K562 (cell line): Measurements from ENCODE around the gene SLC35B4. TPM values are rescaled to one million over a fixed set of nuclear protein-coding genes. Genes with fewer than 3 reads are reported as not detected.

Experiments
- ATAC-seq: fragments of 200-7000 bp; cut with Tn5 transposase; 3 replicates; pipeline ENCODE4 v1.9.1; 2020; ENCODE audit warnings: moderate library complexity
- BruUV-seq: library from RNA; stranded (reverse); fragments of 400-500 nt; replicated peaks from 2 replicates; lab custom pipeline; 2021; lab: Mats Ljungman, UMichigan
- CTCF ChIA-PET: fragments of 300-600 bp; formaldehyde crosslinking; extraction: SDS; loops from one replicate; lab custom pipeline; 2021; ENCODE audit warnings: low intra/inter-chr PET ratio; lab: Yijun Ruan, JAX
- POLR2A ChIA-PET: fragments of 300-600, 350-650 bp; sonication (Branson Sonifier 250); formaldehyde crosslinking; extraction: SDS; loops from one replicate; lab custom pipeline; 2021; ENCODE audit warnings: antibody characterized with exemption, inconsistent platforms; lab: Yijun Ruan, JAX
- DNase-seq, 4 experiments: peaks; one replicate each; pipeline versions ENCODE4 v3.0.0 to v3.0.0-alpha.2; 2011 to 2018; ENCODE audit warnings: low spot score in 3 of 4, mixed read lengths in 3 of 4; ENCODE audit errors: extremely low read depth in 1 of 4
- FAIRE-seq: peaks from 2 replicates; lab custom pipeline; 2011; peaks lifted over from hg19 to GRCh38; lab: Jason Lieb, UNC
- H2AFZ ChIP-seq: 2 replicates; pipeline ENCODE4 v1.6.0; 2011; ENCODE audit warnings: low read depth, low read length, control low read depth, inconsistent platforms
- H3K27ac ChIP-seq: fragments of 200-600 bp; 3 replicates; pipeline ENCODE4 v1.8.0; 2011; ENCODE audit warnings: low read depth, mild to moderate bottlenecking, control low read depth, inconsistent platforms, low read length, moderate library complexity, mixed read lengths; ENCODE audit errors: extremely low read depth
- H3K27me3 ChIP-seq, 2 experiments: fragments of 300-600 bp in 1 of 2; 2 replicates in 1 of 2; 3 replicates in 1 of 2; pipeline versions ENCODE4 v1.6.0 to v1.8.0; 2011; ENCODE audit warnings: inconsistent platforms in 2 of 2, low read length in 2 of 2, mild to moderate bottlenecking in 1 of 2, mixed read lengths in 1 of 2, moderate library complexity in 1 of 2; ENCODE audit not compliant: control insufficient read depth in 2 of 2, insufficient read depth in 2 of 2
- H3K36me3 ChIP-seq: fragments of 300-600 bp; 3 replicates; pipeline ENCODE4 v1.8.0; 2011; ENCODE audit warnings: mild to moderate bottlenecking, low read length, inconsistent platforms; ENCODE audit not compliant: control insufficient read depth, insufficient read depth
- H3K4me1 ChIP-seq, 2 experiments: fragments of 200-600 bp in 1 of 2; replicated peaks in 1 of 2; 2 replicates in 1 of 2; 3 replicates in 1 of 2; pipeline versions ENCODE4 v1.5.1 to v1.8.0; 2011; ENCODE audit warnings: inconsistent platforms in 2 of 2, low read length in 2 of 2, mild to moderate bottlenecking in 1 of 2, mixed read lengths in 1 of 2, moderate library complexity in 1 of 2; ENCODE audit not compliant: control insufficient read depth in 2 of 2, insufficient read depth in 2 of 2
- H3K4me2 ChIP-seq: 2 replicates; pipeline ENCODE4 v1.6.1; 2011; ENCODE audit warnings: low read length, control low read depth, inconsistent platforms, mixed read lengths; ENCODE audit not compliant: insufficient read depth
- H3K4me3 ChIP-seq: fragments of 200-600 bp; sonication (generic), shearing (Covaris generic); 2 replicates; pipeline ENCODE4 v1.5.1; 2016; ENCODE audit warnings: control low read depth, inconsistent platforms
- H3K79me2 ChIP-seq: fragments of 200-600 bp; 3 replicates; pipeline ENCODE4 v1.8.0; 2011; ENCODE audit warnings: low read length, inconsistent platforms; ENCODE audit not compliant: control insufficient read depth, insufficient read depth
- H3K9ac ChIP-seq, 2 experiments: 2 replicates each; pipeline versions ENCODE4 v1.6.0 to v1.6.1; 2011; ENCODE audit warnings: low read depth in 2 of 2, low read length in 2 of 2, control low read depth in 1 of 2, inconsistent platforms in 1 of 2, mild to moderate bottlenecking in 1 of 2, mixed read lengths in 1 of 2; ENCODE audit not compliant: insufficient read depth in 1 of 2
- H3K9me1 ChIP-seq: one replicate; pipeline ENCODE4 v1.6.0; 2011; ENCODE audit warnings: inconsistent platforms, mild to moderate bottlenecking, low read length, moderate library complexity; ENCODE audit not compliant: control insufficient read depth, insufficient read depth
- H3K9me3 ChIP-seq: replicated peaks from 2 replicates; pipeline ENCODE4 v1.5.1; 2011; ENCODE audit warnings: low read depth, low read length, inconsistent platforms; ENCODE audit not compliant: control insufficient read depth, insufficient read depth
- H4K20me1 ChIP-seq: replicated peaks from 2 replicates; pipeline ENCODE4 v1.6.1; 2011; ENCODE audit warnings: low read length, inconsistent platforms, mixed read lengths; ENCODE audit not compliant: control insufficient read depth, insufficient read depth
- C11orf30 ChIP-seq: fragments of 450-650 bp; IDR thresholded peaks from 2 replicates; pipeline ENCODE4 v1.6.1; 2016; ENCODE audit warnings: low read depth, mild to moderate bottlenecking
- CREBBP ChIP-seq: IDR thresholded peaks from one replicate; pipeline ENCODE4 v1.6.1; 2012; ENCODE audit warnings: low read depth, mild to moderate bottlenecking, control low read depth, inconsistent platforms, low read length
- EWSR1 ChIP-seq: fragments of 450-650 bp; IDR thresholded peaks from 2 replicates; pipeline ENCODE4 v1.6.1; 2018; ENCODE audit warnings: borderline replicate concordance, mild to moderate bottlenecking, low read depth, moderate library complexity; ENCODE audit not compliant: partially characterized antibody
- SRSF9 ChIP-seq: fragments of 200-400 bp; formaldehyde crosslinking; IDR thresholded peaks from 2 replicates; pipeline ENCODE4 v1.6.1; 2017; ENCODE audit warnings: low read depth, low read length, borderline replicate concordance
- ZNF79 ChIP-seq: fragments of 250-450 bp; sonication (Bioruptor Pico); IDR thresholded peaks from 2 replicates; pipeline ENCODE4 v1.4.0; 2020; ENCODE audit warnings: low read depth, mild to moderate bottlenecking, moderate library complexity
- WGBS: fragments of 100-300 bp; shearing (Covaris generic); methylation state at CpG from one replicate; pipeline ENCODE4 v1.1.6; 2016; ENCODE audit warnings: low coverage, mixed read lengths; ENCODE audit not compliant: insufficient coverage; ENCODE audit errors: missing lambda C conversion rate; 5-methylcytosine and 5-hydroxymethylcytosine counted together
- in situ Hi-C: fragments of 300-500 bp; cut with MboI; formaldehyde crosslinking; loops from 4 replicates; pipeline ENCODE4 v1.15.0; 2018; ENCODE audit warnings: inconsistent platforms, mixed read lengths
- intact Hi-C: fragments of 100-400 bp; cut with micrococcal nuclease; formaldehyde crosslinking; loops from 2 replicates; pipeline ENCODE4 v1.14.2; 2022
- polyA plus RNA-seq, 8 experiments: library from polyadenylated mRNA; depleted of rRNA in 4 of 8; stranded (reverse) in 5 of 8; unstranded in 3 of 8; fragments of >200 nt; fragmentation: Nextera tagmentation in 2 of 8; fragmentation: Illumina TruSeq in 1 of 8; extraction: Ambion mirVana in 2 of 8; extraction: Trizol in 1 of 8; gene quantifications; 2 replicates each; pipeline versions ENCODE4 v1.2.1 to v1.2.3, GENCODE V29; 2011 to 2014; ENCODE audit warnings: inconsistent platforms in 1 of 8, missing spikeins in 1 of 8
- total RNA-seq, 7 experiments: library from RNA; depleted of rRNA in 6 of 7; stranded (reverse); fragments of >200 nt in 6 of 7; fragmentation: Illumina TruSeq in 2 of 7; extraction: Trizol in 2 of 7; gene quantifications; 2 replicates each; pipeline versions ENCODE4 v1.2.1 to v1.2.3, GENCODE V29; 2011 to 2021; ENCODE audit warnings: low replicate concordance in 1 of 7
- TF ChIP-seq, protein P1 (sequence below): fragments of 250-450 bp; sonication (Bioruptor Pico); IDR thresholded peaks from 2 replicates; pipeline ENCODE4 v1.5.0; 2021; ENCODE audit warnings: mild to moderate bottlenecking, borderline replicate concordance

SLC35B4 gene
- total and polyA plus RNA-seq, 9 of the 15 experiments (the other 6 are each of a cell fraction or from before 2014, with no cell fraction given), result 6.1 to 34.9 (median 17.6) TPM

DNA sequence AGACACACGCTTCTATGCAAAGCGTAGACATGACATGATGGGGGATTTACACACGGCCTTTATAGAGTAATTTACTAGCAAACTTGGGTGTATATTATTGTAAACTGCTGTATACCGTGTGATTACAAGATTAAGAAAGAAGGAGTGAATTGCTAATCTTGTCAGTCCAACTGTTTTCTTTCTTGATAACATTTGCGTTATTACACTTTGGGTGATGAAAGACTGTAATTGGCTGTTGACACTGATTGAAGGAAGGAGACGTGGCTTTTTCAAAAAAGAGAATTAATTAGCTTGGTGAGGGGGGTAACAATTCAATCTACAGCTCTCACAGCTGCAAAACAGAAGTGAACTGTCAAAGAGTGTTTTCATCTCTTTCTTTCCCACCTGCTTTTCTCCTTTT lies 32.7 kb downstream of the SLC35B4 start (continued):
- no peak for TF ChIP-seq C11orf30
- no peak for TF ChIP-seq ZNF79 (CRISPR knock-in tag)
- TF ChIP-seq, protein P1, sequence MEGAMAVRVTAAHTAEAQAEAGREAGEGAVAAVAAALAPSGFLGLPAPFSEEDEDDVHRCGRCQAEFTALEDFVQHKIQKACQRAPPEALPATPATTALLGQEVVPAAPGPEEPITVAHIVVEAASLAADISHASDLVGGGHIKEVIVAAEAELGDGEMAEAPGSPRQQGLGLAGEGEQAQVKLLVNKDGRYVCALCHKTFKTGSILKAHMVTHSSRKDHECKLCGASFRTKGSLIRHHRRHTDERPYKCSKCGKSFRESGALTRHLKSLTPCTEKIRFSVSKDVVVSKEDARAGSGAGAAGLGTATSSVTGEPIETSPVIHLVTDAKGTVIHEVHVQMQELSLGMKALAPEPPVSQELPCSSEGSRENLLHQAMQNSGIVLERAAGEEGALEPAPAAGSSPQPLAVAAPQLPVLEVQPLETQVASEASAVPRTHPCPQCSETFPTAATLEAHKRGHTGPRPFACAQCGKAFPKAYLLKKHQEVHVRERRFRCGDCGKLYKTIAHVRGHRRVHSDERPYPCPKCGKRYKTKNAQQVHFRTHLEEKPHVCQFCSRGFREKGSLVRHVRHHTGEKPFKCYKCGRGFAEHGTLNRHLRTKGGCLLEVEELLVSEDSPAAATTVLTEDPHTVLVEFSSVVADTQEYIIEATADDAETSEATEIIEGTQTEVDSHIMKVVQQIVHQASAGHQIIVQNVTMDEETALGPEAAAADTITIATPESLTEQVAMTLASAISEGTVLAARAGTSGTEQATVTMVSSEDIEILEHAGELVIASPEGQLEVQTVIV, result no peak
- TF ChIP-seq CREBBP, result no peak

DNA sequence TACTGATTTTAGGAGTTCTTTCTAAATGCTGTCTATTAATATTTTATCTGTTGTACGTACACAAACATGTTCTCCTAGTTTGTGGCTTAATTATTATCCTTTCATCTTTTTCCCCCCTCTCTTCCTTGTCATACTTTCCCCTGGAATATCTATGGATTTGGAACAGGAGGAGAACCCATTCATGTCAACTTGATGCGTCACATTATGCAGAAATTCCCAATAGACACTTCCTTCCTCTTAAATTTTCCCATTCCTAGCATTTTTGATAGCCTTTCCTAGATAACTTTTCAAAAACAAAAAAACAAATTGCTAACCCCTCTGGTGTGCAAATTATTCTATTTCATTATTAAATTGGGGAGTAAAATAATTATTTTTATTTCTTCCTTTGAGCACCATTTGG lies 36.2 kb downstream of the SLC35B4 start:
- no peak for TF ChIP-seq SRSF9
- TF ChIP-seq EWSR1, result no peak
- Histone ChIP-seq H3K9ac (no peak overlapping the region), H3K27ac (no peak overlapping the region), H3K9me1 (no peaks in the 10 kb centered on the region), H4K20me1 (no peaks in the 10 kb centered on the region), H3K4me1 (peaks cover 0 to 12% of the 10 kb centered on the region in 2 experiments; a peak in 2 of 5 replicates), H3K4me2 (no peak overlapping the region), H2AFZ (no peak overlapping the region), H3K36me3 (no peaks in the 10 kb centered on the region), H3K9me3 (no peaks in the 10 kb centered on the region), H3K4me3 (no peak overlapping the region), H3K27me3 (peaks cover 6 to 8% of the 10 kb centered on the region in 2 experiments), H3K79me2 (no peaks in the 10 kb centered on the region)
- 0% methylated on average over 2 of the region's 2 CpGs for WGBS
- ATAC-seq, result no peak
- POLR2A ChIA-PET, result interaction anchor here (1.3 kb wide), 1 partner anchor 10 kb away, joined by 3 read pairs; no protein-coding TSS in a partner anchor
- FAIRE-seq, result no peak
- intact Hi-C loops (no loop called here), in situ Hi-C loops (no loop called here)
- no TSS peak for BruUV-seq
- no peak for DNase-seq
- CTCF ChIA-PET, result no interaction called here
